Pancreas (tissue), 10 donors: ENCODE measurements around the gene GPC5. TPM values are rescaled to one million over a fixed set of nuclear protein-coding genes. Genes with fewer than 3 reads are reported as not detected.

Source experiments
- ATAC-seq, 4 donors: fragments of 200-7000 bp; cut with Tn5 transposase; one replicate each; pipeline versions ENCODE4 v1.8.0 to v1.9.1; 2020; ENCODE audit warnings: mild to moderate bottlenecking in 4 of 4, moderate library complexity in 4 of 4
- DNase-seq, 6 donors: peaks; one replicate each; pipeline ENCODE4 v3.0.0-alpha.2; 2020
- FAIRE-seq: peaks from 2 replicates; lab custom pipeline; 2012; peaks lifted over from hg19 to GRCh38; lab: Jason Lieb, UNC
- H3K27ac ChIP-seq, 4 donors: fragments of 200-600 bp; sonication (generic); 1 replicate in 3 of 4; 2 replicates in 1 of 4; pipeline versions ENCODE4 v1.5.0 to v1.8.0; 2020
- H3K27me3 ChIP-seq, 4 donors: fragments of 200-600 bp; one replicate each; pipeline ENCODE4 v1.8.0; 2021
- H3K36me3 ChIP-seq, 3 donors: fragments of 200-600 bp; sonication (generic) in 1 of 3; one replicate each; pipeline versions ENCODE4 v1.5.0 to v1.8.0; 2020 to 2021
- H3K4me1 ChIP-seq, 3 donors: fragments of 200-600 bp; one replicate each; pipeline ENCODE4 v1.8.0; 2021
- H3K4me3 ChIP-seq, 4 donors: fragments of 200-600 bp; sonication (generic) in 2 of 4; one replicate each; pipeline versions ENCODE4 v1.5.0 to v1.8.0; 2020 to 2021
- H3K9me3 ChIP-seq, 4 donors: fragments of 200-600 bp; one replicate each; pipeline ENCODE4 v1.8.0; 2021
- WGBS, 2 donors: extraction: QIAGEN DNeasy Blood & Tissue Kit; methylation state at CpG; one replicate each; pipeline ENCODE4 v1.1.7; 2013; 5-methylcytosine and 5-hydroxymethylcytosine counted together
- intact Hi-C, 3 donors: fragments of 100-400 bp; cut with DNase I; formaldehyde crosslinking; loops; one replicate each; pipeline versions ENCODE4 v1.11.1 to v1.14.2; 2022
- microRNA-seq, 2 donors: library from miRNA; unstranded; fragments of <30 nt; microRNA quantifications; one replicate each; pipeline versions ENCODE4 to v1.1.0, GENCODE V29; 2019 to 2020
- polyA plus RNA-seq, 2 donors: library from polyadenylated mRNA; stranded (reverse); fragments of 200-250 nt; gene quantifications; one replicate each; pipeline ENCODE4 v1.2.3, GENCODE V29; 2013
- total RNA-seq, 6 donors: library from RNA; stranded (reverse); fragmentation: NEBNext Ultra II Directional in 4 of 6; extraction: Animal tissue kit (Norgen Biotek cat#: 25700) in 4 of 6; gene quantifications; one replicate each; pipeline versions ENCODE4 v1.2.1 to v1.2.4, GENCODE V29; 2021 to 2023
- TF ChIP-seq, protein P1 (sequence below), 4 donors: fragments of 200-600 bp; sonication (generic) in 3 of 4; IDR thresholded peaks; one replicate each; pipeline versions ENCODE4 v1.5.0 to v1.8.0; 2021; ENCODE audit warnings: antibody characterized with exemption in 4 of 4
- donor health status: healthy with polysubstance abuse.
- donor health status: DM: no; HTN: no; CAD: no; lungs with moderate emphysema.
- donor health status: DM: no; HTN: no; CAD: no.
- donor health status: control.
- donor health status: control.
- donor health status: Bipolar disorder and iron deficiency.
- donor health status: DM: yes; HTN: yes; CAD: no.
- donor health status: DM: no; HTN: no; CAD: no.
- donor health status: DM: no; HTN: no; CAD: no.
- donor health status: DM: yes; HTN: yes; CAD: no.

Gene GPC5
- total and polyA plus RNA-seq, 8 donors: 0.12 to 0.35 (median 0.35) TPM; not detected in 5

DNA sequence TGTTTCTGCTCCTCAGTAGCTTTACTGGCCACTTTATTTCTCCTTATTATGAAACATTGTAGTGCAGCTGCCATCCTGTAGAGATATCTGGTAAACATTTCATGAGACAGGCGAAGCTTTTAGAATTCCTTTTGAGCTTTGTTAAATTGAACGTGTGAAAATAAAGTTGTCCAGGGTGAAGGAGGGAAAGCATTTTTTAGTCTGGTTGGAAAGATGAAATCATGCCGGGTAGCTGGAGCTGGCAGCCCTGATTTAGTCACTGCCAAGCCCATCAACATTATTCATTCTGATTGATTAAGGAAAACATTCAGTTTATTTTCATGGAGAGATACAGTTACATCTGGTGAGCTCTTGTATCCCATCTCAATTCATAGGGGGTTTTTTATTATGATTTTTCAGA lies 1502.0 kb downstream of the GPC5 start:
- no peaks in the 10 kb centered on the region for H3K9me3 ChIP-seq
- no peak for DNase-seq
- H3K27ac ChIP-seq: no peak overlapping the region
- WGBS, 2 donors: 47 to 51% methylated on average over 3 of the region's 3 CpGs
- no peak for ATAC-seq
- intact Hi-C loops: no loop called here
- FAIRE-seq: no peak
- no peaks in the 10 kb centered on the region for H3K4me1 ChIP-seq
- TF ChIP-seq, protein P1, sequence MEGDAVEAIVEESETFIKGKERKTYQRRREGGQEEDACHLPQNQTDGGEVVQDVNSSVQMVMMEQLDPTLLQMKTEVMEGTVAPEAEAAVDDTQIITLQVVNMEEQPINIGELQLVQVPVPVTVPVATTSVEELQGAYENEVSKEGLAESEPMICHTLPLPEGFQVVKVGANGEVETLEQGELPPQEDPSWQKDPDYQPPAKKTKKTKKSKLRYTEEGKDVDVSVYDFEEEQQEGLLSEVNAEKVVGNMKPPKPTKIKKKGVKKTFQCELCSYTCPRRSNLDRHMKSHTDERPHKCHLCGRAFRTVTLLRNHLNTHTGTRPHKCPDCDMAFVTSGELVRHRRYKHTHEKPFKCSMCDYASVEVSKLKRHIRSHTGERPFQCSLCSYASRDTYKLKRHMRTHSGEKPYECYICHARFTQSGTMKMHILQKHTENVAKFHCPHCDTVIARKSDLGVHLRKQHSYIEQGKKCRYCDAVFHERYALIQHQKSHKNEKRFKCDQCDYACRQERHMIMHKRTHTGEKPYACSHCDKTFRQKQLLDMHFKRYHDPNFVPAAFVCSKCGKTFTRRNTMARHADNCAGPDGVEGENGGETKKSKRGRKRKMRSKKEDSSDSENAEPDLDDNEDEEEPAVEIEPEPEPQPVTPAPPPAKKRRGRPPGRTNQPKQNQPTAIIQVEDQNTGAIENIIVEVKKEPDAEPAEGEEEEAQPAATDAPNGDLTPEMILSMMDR (IDR thresholded peaks at IDR 0.05): no peak
- H3K27me3 ChIP-seq: no peaks in the 10 kb centered on the region
- H3K36me3 ChIP-seq: no peaks in the 10 kb centered on the region
- H3K4me3 ChIP-seq: no peak overlapping the region

GRCh38 chr13:92901739-92902138 lies 1503.3 kb downstream of the GPC5 start:
- TF ChIP-seq, protein P1 (IDR thresholded peaks at IDR 0.05): no peak
- Histone ChIP-seq H3K27ac (no peak overlapping the region), H3K4me3 (no peak overlapping the region), H3K36me3 (no peaks in the 10 kb centered on the region), H3K27me3 (no peaks in the 10 kb centered on the region), H3K9me3 (no peaks in the 10 kb centered on the region), H3K4me1 (no peaks in the 10 kb centered on the region)
- intact Hi-C loops: no loop called here
- 62 to 63% methylated on average over 5 of the region's 5 CpGs for WGBS, 2 donors
- DNase-seq (no peak), FAIRE-seq (no peak), ATAC-seq (no peak)

GRCh38 chr13:92912629-92913028 lies 1514.2 kb downstream of the GPC5 start:
- 94 to 99% methylated on average over 1 of the region's 1 CpG for WGBS, 2 donors
- no peak for DNase-seq
- H3K27ac ChIP-seq: no peak overlapping the region

GRCh38 chr13:92913840-92914239 lies 1515.4 kb downstream of the GPC5 start:
- 63 to 74% methylated on average over 1 of the region's 1 CpG for WGBS, 2 donors
- ATAC-seq: no peak
- Histone ChIP-seq H3K27ac (no peak overlapping the region), H3K36me3 (no peaks in the 10 kb centered on the region), H3K4me1 (no peaks in the 10 kb centered on the region), H3K27me3 (no peaks in the 10 kb centered on the region), H3K4me3 (no peak overlapping the region), H3K9me3 (no peaks in the 10 kb centered on the region)
- no peak for DNase-seq
- TF ChIP-seq, protein P1 (IDR thresholded peaks at IDR 0.05): no peak
- no peak for FAIRE-seq
- intact Hi-C loops: no loop called here

More at GRCh38 chr13:92912629-92913028, 1514.2 kb downstream of the GPC5 start:
- intact Hi-C loops: no loop called here
- ATAC-seq (no peak), FAIRE-seq (no peak)
- Histone ChIP-seq H3K4me3 (no peak overlapping the region), H3K4me1 (no peaks in the 10 kb centered on the region), H3K27me3 (no peaks in the 10 kb centered on the region), H3K9me3 (no peaks in the 10 kb centered on the region), H3K36me3 (no peaks in the 10 kb centered on the region)
- TF ChIP-seq, protein P1 (IDR thresholded peaks at IDR 0.05): no peak

Small RNAs within 50 kb of the gene (microRNA-seq; reads per million reads assigned to microRNA genes)
- gene MIR548AS: 0 reads per million in 2 donors

Other genes starting within 250 kb of the GPC5 start
- gene MIR17HG, start 50.9 kb upstream of the GPC5 start, total RNA-seq: 1 to 10 TPM; 2.3 to 4.3 (median 3.1) TPM
- 1 to 10 TPM; 4.1 to 6.0 TPM for gene MIR17HG, start 50.9 kb upstream of the GPC5 start, polyA plus RNA-seq